ENCODE measurements around the gene EYA2.

EYA2 gene

DNA sequence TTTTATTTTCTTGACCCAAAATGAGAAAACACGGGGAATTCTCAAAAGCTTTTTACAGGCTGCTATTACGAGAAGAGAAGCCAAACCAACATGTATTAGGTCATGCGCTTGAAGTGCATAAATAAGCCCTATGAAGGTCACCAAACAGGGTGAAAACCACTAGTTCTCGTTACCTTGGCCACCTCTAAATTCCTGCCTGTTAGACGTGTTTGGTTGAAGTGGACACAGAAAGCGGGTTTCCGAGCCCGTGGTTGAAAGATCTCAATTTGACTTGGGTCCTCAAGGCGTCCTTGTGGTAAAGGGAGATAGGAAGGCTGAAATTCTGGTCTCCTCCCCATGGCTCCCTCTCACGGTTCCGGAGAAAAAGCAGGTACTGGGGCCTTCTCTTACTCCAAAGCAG lies 6.2 kb downstream of the EYA2 start:
- Histone ChIP-seq H3K9me3 (ENCODE audit: low read depth, low read length) (no peaks in the 10 kb centered on the region), H3K4me3 (no peak overlapping the region), H3K36me3 (ENCODE audit: insufficient read depth, low read length) (no peaks in the 10 kb centered on the region), H3K9ac (ENCODE audit: insufficient read length) (no peak overlapping the region), H3K27ac (no peak overlapping the region)
- TF ChIP-seq FOXP2 (optimal IDR thresholded peaks at IDR 0.05; ENCODE audit: control extremely low read depth, extremely low read length, insufficient read depth), result no peak
- DNase-seq (ENCODE audit: low read depth, low spot score), result no peak

DNA sequence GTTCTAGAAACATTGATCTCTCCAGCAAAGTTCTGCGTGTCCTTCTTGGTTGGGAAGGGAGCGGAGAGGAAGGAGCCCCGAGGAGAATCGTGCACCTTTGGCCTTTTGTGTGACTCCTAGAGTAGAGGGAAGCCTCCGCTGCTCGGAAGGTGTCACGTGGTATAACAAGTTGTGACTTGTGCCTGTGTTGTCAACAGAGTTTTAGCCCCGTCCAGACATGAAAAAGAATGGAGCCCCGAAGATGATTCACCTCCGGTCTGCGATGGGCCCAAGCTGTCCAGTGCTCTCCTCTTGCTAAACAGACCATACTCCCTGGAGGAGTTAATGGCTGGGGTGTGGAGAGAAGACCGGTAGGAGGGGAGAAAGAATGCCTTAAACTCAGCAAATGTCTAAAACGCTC lies 7.0 kb downstream of the EYA2 start:
- TF ChIP-seq FOXP2 (optimal IDR thresholded peaks at IDR 0.05; ENCODE audit: control extremely low read depth, extremely low read length, insufficient read depth) (no peak), EZH2 (IDR thresholded peaks at IDR 0.05) (no peak)
- no peak for DNase-seq (ENCODE audit: low read depth, low spot score)
- no peak overlapping the region for H3K4me3 ChIP-seq

DNA sequence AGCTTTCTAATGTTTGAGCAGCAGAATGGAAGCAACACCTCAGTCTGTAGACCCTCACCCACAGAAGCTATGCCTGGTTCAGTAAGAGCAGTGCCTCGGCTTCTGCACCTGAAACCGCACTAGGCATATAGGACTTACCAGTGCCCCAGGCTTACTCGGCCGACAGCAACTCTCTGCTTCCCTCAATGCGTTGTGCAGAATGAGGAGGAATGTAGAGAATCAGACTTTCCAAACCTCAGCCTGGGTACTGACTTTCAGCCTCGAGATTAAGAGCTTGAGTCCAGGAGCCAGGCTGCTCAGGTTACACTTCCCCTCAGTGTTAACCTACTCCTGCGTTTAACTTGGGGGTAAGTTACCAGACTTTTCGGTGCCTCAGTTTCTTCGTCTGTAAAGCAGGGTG lies 8.6 kb downstream of the EYA2 start:
- Histone ChIP-seq H3K36me3 (ENCODE audit: insufficient read depth, low read length) (no peaks in the 10 kb centered on the region), H3K9me3 (ENCODE audit: low read depth, low read length) (no peaks in the 10 kb centered on the region), H3K4me3 (no peak overlapping the region), H3K9ac (ENCODE audit: insufficient read length) (no peak overlapping the region), H3K27ac (no peak overlapping the region)
- TF ChIP-seq FOXP2 (optimal IDR thresholded peaks at IDR 0.05; ENCODE audit: control extremely low read depth, extremely low read length, insufficient read depth) (no peak), EZH2 (IDR thresholded peaks at IDR 0.05) (no peak), POLR2AphosphoS5 (IDR thresholded peaks at IDR 0.05; ENCODE audit: borderline replicate concordance, low read depth, low read length) (no peak)
- no peak for DNase-seq (ENCODE audit: low read depth, low spot score)

More for the DNA sequence above, 7.0 kb downstream of the EYA2 start:
- Histone ChIP-seq H3K9ac (ENCODE audit: insufficient read length) (no peak overlapping the region), H3K36me3 (ENCODE audit: insufficient read depth, low read length) (no peaks in the 10 kb centered on the region), H3K9me3 (ENCODE audit: low read depth, low read length) (no peaks in the 10 kb centered on the region), H3K27ac (no peak overlapping the region)

DNA sequence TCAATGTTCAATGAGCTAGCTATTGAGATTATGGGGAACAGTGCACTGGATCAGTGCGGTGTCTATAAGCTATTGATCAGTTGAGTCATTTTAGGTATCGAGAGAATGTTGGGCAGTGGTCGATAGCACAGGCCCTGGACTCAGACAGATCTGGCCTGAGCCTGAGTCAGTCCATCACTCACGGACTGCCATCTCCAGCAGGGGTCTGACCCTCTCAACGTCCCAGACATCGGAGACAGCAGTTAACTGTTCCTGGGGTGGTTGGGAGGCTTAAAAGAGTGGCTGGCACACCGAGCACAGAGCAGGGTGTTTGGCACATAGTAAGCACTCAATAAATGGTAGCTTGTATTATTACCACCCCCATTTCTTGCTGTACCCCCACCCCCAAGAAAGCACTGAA lies 9.3 kb downstream of the EYA2 start:
- Histone ChIP-seq H3K27ac (no peak overlapping the region), H3K9me3 (ENCODE audit: low read depth, low read length) (no peaks in the 10 kb centered on the region), H3K36me3 (ENCODE audit: insufficient read depth, low read length) (no peaks in the 10 kb centered on the region), H3K9ac (ENCODE audit: insufficient read length) (no peak overlapping the region), H3K4me3 (no peak overlapping the region)
- DNase-seq (ENCODE audit: low read depth, low spot score), result no peak
- TF ChIP-seq POLR2AphosphoS5 (IDR thresholded peaks at IDR 0.05; ENCODE audit: borderline replicate concordance, low read depth, low read length) (no peak), EZH2 (IDR thresholded peaks at IDR 0.05) (no peak), FOXP2 (optimal IDR thresholded peaks at IDR 0.05; ENCODE audit: control extremely low read depth, extremely low read length, insufficient read depth) (no peak)

DNA sequence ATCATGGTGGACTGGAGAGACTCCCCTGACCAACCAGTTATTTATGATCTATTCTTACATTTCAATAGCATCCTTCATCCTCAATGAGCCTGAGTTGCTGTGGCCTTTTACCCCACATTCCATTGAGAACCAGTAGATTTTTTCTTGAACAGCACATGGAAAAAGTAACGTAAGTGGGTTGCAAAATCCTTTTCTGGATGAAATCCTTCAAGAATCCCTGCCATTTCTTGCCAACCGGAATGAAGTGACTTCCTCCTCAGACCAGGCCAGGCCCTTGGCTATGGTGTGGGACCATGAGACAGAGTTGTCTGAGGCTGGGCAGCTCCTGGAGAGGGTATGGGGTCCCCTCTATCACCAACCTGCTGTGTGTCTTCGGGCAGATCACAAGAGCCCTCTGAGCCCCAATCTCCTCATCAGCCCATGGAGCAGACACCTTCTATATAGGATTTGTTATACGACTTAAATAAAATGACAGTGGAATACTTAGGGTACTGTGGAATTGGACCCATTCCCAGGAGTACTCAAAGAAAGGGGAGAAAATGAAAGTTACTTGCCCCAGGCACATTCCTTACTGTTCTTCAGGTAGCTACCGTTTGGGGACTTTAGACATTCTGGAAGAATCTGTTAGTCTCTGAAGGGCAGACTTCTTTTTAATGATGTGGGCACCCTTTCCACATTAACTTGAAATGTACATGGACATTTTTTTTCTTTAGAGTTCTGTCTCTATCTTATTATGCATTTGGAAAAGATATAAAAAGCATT lies 10.9 kb downstream of the EYA2 start:
- DNase-seq (ENCODE audit: low read depth, low spot score), result no peak
- no peak overlapping the region for H3K27ac ChIP-seq
- no peak overlapping the region for H3K4me3 ChIP-seq
- no peaks in the 10 kb centered on the region for H3K9me3 ChIP-seq (ENCODE audit: low read depth, low read length)
- no peak overlapping the region for H3K9ac ChIP-seq (ENCODE audit: insufficient read length)
- H3K36me3 ChIP-seq (ENCODE audit: insufficient read depth, low read length), result no peaks in the 10 kb centered on the region
- TF ChIP-seq FOXP2 (optimal IDR thresholded peaks at IDR 0.05; ENCODE audit: control extremely low read depth, extremely low read length, insufficient read depth) (no peak), POLR2AphosphoS5 (IDR thresholded peaks at IDR 0.05; ENCODE audit: borderline replicate concordance, low read depth, low read length) (no peak), EZH2 (IDR thresholded peaks at IDR 0.05) (no peak)

DNA sequence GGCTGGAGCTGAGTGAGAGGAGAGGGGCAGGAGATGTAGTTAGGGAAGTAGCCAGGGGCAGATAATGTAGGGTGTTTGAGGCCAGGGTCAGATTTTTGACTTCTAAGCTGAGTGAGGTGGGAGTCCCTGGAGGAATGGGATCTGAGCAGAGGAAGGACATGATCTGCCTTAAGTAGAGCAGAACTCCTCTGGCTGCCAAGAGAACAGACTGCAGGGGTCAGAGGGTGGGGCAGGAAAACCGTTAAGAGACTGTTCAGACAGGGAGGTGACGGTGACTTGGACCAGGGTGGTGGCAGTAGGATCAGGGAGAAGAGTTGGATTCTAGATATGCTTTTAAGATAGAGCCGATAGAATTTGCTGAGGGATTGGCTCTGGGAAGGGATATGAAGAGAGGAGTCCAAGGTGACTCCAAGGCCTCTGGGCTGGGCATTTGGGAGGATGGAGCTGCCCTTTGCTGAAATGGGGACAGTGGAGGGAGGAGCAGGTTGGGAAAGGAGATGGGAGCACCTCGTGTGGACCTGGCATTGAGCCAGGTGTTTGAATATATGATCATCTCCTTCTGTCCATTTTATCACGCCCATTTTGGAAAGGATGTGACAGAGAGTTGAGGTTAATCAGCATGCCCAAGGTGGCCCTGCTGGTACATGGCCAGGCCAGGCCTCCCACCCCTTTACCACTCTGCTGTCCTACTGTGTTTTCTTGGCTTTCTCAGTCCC lies 18.8 kb downstream of the EYA2 start:
- H3K36me3 ChIP-seq (ENCODE audit: insufficient read depth, low read length), result no peaks in the 10 kb centered on the region
- no peak for TF ChIP-seq FOXP2 (optimal IDR thresholded peaks at IDR 0.05; ENCODE audit: control extremely low read depth, extremely low read length, insufficient read depth)
- TF ChIP-seq EZH2 (IDR thresholded peaks at IDR 0.05), result no peak
- no peak overlapping the region for H3K27ac ChIP-seq
- no peak overlapping the region for H3K9ac ChIP-seq (ENCODE audit: insufficient read length)
- DNase-seq (ENCODE audit: low read depth, low spot score), result no peak
- H3K9me3 ChIP-seq (ENCODE audit: low read depth, low read length), result no peaks in the 10 kb centered on the region
- H3K4me3 ChIP-seq, result no peak overlapping the region

DNA sequence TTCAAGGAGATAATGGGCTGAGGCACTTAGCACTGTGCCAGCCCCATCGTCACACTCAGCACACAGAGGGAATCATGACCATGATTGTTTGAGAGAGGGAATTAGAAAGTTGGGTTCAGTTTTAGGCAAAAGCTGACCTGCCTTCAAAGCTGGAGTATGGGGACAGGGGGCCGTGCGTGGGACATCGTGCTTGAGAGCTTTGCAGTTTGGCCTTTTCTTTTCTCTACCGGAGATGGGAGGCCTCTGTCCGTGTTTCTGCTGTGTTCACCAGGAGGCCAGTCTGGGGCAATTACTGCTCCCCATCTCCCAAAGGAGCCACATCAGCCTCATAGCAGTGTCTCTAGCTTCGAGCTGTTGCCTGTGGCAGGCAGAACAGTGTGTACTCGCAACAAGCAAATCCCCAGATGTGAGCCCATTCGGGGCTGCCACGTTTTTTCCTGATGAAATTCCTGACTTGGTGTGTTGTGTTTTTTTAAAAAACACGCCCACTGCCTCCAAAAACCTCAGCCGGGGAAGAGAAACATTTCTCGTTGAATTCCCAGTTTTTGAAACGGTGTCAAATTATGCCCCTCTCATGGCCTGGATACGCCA lies 20.2 kb downstream of the EYA2 start:
- TF ChIP-seq POLR2AphosphoS5 (IDR thresholded peaks at IDR 0.05; ENCODE audit: borderline replicate concordance, low read depth, low read length) (no peak), FOXP2 (optimal IDR thresholded peaks at IDR 0.05; ENCODE audit: control extremely low read depth, extremely low read length, insufficient read depth) (no peak), EZH2 (IDR thresholded peaks at IDR 0.05) (no peak)
- no peak overlapping the region for H3K9ac ChIP-seq (ENCODE audit: insufficient read length)
- no peaks in the 10 kb centered on the region for H3K9me3 ChIP-seq (ENCODE audit: low read depth, low read length)
- no peak overlapping the region for H3K4me3 ChIP-seq
- H3K36me3 ChIP-seq (ENCODE audit: insufficient read depth, low read length), result no peaks in the 10 kb centered on the region
- DNase-seq (ENCODE audit: low read depth, low spot score), result no peak
- H3K27ac ChIP-seq, result no peak overlapping the region

DNA sequence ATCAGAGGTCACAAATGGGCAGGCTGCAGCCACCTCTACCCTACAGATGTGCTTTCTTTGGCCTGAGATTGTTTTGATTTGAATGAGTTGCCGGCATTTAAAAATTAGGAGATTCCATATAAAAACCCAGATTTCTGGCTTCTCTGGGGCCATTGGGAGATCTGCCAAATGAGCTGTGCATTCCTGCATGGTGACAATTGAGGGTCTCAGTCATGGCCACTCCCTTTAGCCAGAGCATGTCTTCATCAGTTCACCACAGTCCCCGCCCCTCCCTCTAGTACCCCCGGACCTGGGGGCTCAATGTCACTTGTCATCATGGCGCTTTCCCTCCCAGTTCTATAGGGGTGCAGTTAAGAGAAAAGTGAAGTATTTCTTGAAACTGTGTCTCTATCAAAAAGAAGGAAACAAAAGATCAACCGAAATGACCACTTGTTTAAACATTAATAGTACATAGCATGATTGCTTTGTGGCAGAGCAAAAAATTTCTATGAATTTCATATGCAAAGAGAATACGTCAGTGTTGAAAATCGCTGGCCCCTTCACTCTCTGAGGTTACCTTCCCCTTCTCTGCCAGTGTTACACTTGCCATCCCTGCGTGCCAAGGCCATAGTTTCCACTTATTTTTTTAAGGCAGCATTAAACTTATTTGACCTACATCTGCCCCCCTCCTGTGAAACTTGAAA lies 21.1 kb downstream of the EYA2 start:
- H3K9ac ChIP-seq (ENCODE audit: insufficient read length), result no peak overlapping the region
- H3K27ac ChIP-seq, result no peak overlapping the region
- H3K36me3 ChIP-seq (ENCODE audit: insufficient read depth, low read length), result no peaks in the 10 kb centered on the region
- H3K4me3 ChIP-seq, result no peak overlapping the region
- no peaks in the 10 kb centered on the region for H3K9me3 ChIP-seq (ENCODE audit: low read depth, low read length)
- TF ChIP-seq POLR2AphosphoS5 (IDR thresholded peaks at IDR 0.05; ENCODE audit: borderline replicate concordance, low read depth, low read length) (no peak), EZH2 (IDR thresholded peaks at IDR 0.05) (no peak), FOXP2 (optimal IDR thresholded peaks at IDR 0.05; ENCODE audit: control extremely low read depth, extremely low read length, insufficient read depth) (no peak)
- no peak for DNase-seq (ENCODE audit: low read depth, low spot score)

Data from SK-N-MC (cell line).